ENCODE data around the gene COL17A1. TPM values are rescaled to one million over a fixed set of nuclear protein-coding genes. Genes with fewer than 3 reads are reported as not detected.

Gene COL17A1
- total and polyA plus RNA-seq, 9 of the 15 experiments (the other 6 are each of a cell fraction or from before 2014, with no cell fraction given): not detected

DNA sequence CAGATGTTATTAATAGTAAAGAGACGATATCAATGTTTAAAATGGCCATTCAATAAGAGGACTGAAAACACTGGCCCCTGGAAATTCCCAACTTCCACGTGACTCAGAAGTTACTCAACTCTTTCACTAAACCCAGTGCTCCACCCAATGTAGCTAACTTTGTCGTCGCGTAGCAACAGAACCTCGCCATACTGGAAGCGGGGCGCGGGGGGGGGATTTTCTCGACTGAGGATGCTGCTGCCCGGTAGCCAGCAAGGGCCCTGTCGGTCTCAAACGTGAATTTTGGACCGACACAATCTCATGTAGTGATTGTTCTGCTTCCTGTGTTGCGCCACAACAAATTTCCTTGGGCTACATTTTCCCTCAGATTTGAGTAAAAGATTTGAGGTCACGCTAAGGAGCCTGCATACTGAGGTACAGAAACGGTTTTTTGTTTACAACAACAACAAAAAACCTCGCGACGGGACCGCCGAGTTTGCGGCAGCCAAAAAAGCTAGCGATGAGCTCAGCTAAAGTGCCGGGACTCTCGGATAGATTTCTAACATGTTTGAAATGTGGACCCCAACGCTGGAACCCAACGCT, 35.3 kb upstream of the COL17A1 start (continued):
- TF ChIP-seq, protein P1, sequence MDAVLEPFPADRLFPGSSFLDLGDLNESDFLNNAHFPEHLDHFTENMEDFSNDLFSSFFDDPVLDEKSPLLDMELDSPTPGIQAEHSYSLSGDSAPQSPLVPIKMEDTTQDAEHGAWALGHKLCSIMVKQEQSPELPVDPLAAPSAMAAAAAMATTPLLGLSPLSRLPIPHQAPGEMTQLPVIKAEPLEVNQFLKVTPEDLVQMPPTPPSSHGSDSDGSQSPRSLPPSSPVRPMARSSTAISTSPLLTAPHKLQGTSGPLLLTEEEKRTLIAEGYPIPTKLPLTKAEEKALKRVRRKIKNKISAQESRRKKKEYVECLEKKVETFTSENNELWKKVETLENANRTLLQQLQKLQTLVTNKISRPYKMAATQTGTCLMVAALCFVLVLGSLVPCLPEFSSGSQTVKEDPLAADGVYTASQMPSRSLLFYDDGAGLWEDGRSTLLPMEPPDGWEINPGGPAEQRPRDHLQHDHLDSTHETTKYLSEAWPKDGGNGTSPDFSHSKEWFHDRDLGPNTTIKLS (IDR thresholded peaks at IDR 0.05; ENCODE audit: borderline replicate concordance, low read depth): no peak
- TF ChIP-seq, protein P2, sequence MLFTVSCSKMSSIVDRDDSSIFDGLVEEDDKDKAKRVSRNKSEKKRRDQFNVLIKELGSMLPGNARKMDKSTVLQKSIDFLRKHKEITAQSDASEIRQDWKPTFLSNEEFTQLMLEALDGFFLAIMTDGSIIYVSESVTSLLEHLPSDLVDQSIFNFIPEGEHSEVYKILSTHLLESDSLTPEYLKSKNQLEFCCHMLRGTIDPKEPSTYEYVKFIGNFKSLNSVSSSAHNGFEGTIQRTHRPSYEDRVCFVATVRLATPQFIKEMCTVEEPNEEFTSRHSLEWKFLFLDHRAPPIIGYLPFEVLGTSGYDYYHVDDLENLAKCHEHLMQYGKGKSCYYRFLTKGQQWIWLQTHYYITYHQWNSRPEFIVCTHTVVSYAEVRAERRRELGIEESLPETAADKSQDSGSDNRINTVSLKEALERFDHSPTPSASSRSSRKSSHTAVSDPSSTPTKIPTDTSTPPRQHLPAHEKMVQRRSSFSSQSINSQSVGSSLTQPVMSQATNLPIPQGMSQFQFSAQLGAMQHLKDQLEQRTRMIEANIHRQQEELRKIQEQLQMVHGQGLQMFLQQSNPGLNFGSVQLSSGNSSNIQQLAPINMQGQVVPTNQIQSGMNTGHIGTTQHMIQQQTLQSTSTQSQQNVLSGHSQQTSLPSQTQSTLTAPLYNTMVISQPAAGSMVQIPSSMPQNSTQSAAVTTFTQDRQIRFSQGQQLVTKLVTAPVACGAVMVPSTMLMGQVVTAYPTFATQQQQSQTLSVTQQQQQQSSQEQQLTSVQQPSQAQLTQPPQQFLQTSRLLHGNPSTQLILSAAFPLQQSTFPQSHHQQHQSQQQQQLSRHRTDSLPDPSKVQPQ (CRISPR knock-in tag; IDR thresholded peaks at IDR 0.05; ENCODE audit: borderline replicate concordance): no peak
- no peak for TF ChIP-seq POLR2B (IDR thresholded peaks at IDR 0.05; ENCODE audit: low read depth, partially characterized antibody)
- TF ChIP-seq ZNF586 (CRISPR knock-in tag; conservative IDR thresholded peaks at IDR 0.05): no peak
- TF ChIP-seq ZNF766 (CRISPR knock-in tag; conservative IDR thresholded peaks at IDR 0.05): peak; percentile 26; the same call in 1 of the 2 replicates
- no peak for TF ChIP-seq TRIM24 (IDR thresholded peaks at IDR 0.05)
- peak; percentile 56 for TF ChIP-seq ZNF740 (CRISPR knock-in tag; IDR thresholded peaks at IDR 0.05)
- peak in 1 of 2 experiments; percentile 71; a peak in 1 of 4 replicates for TF ChIP-seq ZNF740 (tag; IDR thresholded peaks at IDR 0.05)
- TF ChIP-seq SMARCB1 (IDR thresholded peaks at IDR 0.05; ENCODE audit: insufficient read length, low read depth): no peak
- no peak; the same call in 1 of the 2 replicates for TF ChIP-seq ZFX (CRISPR knock-in tag; IDR thresholded peaks at IDR 0.05)
- TF ChIP-seq, protein P3, sequence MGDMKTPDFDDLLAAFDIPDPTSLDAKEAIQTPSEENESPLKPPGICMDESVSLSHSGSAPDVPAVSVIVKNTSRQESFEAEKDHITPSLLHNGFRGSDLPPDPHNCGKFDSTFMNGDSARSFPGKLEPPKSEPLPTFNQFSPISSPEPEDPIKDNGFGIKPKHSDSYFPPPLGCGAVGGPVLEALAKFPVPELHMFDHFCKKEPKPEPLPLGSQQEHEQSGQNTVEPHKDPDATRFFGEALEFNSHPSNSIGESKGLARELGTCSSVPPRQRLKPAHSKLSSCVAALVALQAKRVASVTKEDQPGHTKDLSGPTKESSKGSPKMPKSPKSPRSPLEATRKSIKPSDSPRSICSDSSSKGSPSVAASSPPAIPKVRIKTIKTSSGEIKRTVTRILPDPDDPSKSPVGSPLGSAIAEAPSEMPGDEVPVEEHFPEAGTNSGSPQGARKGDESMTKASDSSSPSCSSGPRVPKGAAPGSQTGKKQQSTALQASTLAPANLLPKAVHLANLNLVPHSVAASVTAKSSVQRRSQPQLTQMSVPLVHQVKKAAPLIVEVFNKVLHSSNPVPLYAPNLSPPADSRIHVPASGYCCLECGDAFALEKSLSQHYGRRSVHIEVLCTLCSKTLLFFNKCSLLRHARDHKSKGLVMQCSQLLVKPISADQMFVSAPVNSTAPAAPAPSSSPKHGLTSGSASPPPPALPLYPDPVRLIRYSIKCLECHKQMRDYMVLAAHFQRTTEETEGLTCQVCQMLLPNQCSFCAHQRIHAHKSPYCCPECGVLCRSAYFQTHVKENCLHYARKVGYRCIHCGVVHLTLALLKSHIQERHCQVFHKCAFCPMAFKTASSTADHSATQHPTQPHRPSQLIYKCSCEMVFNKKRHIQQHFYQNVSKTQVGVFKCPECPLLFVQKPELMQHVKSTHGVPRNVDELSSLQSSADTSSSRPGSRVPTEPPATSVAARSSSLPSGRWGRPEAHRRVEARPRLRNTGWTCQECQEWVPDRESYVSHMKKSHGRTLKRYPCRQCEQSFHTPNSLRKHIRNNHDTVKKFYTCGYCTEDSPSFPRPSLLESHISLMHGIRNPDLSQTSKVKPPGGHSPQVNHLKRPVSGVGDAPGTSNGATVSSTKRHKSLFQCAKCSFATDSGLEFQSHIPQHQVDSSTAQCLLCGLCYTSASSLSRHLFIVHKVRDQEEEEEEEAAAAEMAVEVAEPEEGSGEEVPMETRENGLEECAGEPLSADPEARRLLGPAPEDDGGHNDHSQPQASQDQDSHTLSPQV (IDR thresholded peaks at IDR 0.05): no peak
- no peak for TF ChIP-seq HNRNPLL (IDR thresholded peaks at IDR 0.05; ENCODE audit: low read depth, low read length, poor library complexity, severe bottlenecking)
- no peak for TF ChIP-seq COPS2 (conservative IDR thresholded peaks at IDR 0.05)
- no peak for TF ChIP-seq MEIS2 (IDR thresholded peaks at IDR 0.05; ENCODE audit: partially characterized antibody)
- no peak for TF ChIP-seq ZNF197 (CRISPR knock-in tag; IDR thresholded peaks at IDR 0.05; ENCODE audit: low read depth)
- no peak for TF ChIP-seq ZNF324 (CRISPR knock-in tag; IDR thresholded peaks at IDR 0.05)
- no peak for TF ChIP-seq MEF2A (IDR thresholded peaks at IDR 0.05; ENCODE audit: control insufficient read depth, low read depth, low read length)
- no peak for TF ChIP-seq ZNF717 (CRISPR knock-in tag; IDR thresholded peaks at IDR 0.05)
